Upper lobe of left lung (tissue), 6 donors: ENCODE results near the gene PCNX2. TPM values are rescaled to one million over a fixed set of nuclear protein-coding genes. Genes with fewer than 3 reads are reported as not detected.

Experiments used
- ATAC-seq, 2 donors: fragments of 200-7000 bp; cut with Tn5 transposase; one replicate each; pipeline ENCODE4 v1.9.1; 2022; ENCODE audit warnings: mild to moderate bottlenecking in 2 of 2, moderate library complexity in 2 of 2; ENCODE audit not compliant: low FRiP score in 2 of 2
- DNase-seq, 2 donors: peaks; one replicate each; pipeline ENCODE4 v3.0.0-alpha.2; 2019 to 2020
- H3K27ac ChIP-seq, 4 donors: fragments of 200-600 bp; sonication (generic); one replicate each; pipeline ENCODE4 v1.5.1; 2016 to 2019
- H3K27me3 ChIP-seq, 4 donors: fragments of 200-600 bp; sonication (generic); one replicate each; pipeline ENCODE4 v1.5.1; 2017 to 2019
- H3K36me3 ChIP-seq, 4 donors: fragments of 200-600 bp; sonication (generic); one replicate each; pipeline ENCODE4 v1.5.1; 2016 to 2019
- H3K4me1 ChIP-seq, 4 donors: fragments of 200-600 bp; sonication (generic); one replicate each; pipeline ENCODE4 v1.5.1; 2018 to 2019
- H3K4me3 ChIP-seq, 4 donors: fragments of 200-600 bp; sonication (generic); one replicate each; pipeline ENCODE4 v1.5.1; 2017 to 2019; ENCODE audit warnings: mild to moderate bottlenecking in 2 of 4, moderate library complexity in 1 of 4
- H3K9me3 ChIP-seq, 4 donors: fragments of 200-600 bp; sonication (generic); one replicate each; pipeline ENCODE4 v1.5.1; 2018 to 2019
- EP300 ChIP-seq, 4 donors: sonication (generic); formaldehyde crosslinking; IDR thresholded peaks; one replicate each; pipeline ENCODE4 v1.5.1; 2017; ENCODE audit warnings: antibody characterized with exemption in 4 of 4, control low read depth in 2 of 4
- POLR2A ChIP-seq, 4 donors: fragments of 450-650 bp; IDR thresholded peaks; one replicate each; pipeline ENCODE4 v1.5.1; 2016 to 2017; ENCODE audit warnings: antibody characterized with exemption in 4 of 4, mild to moderate bottlenecking in 2 of 4
- POLR2AphosphoS5 ChIP-seq, 2 donors: sonication (generic); formaldehyde crosslinking; IDR thresholded peaks; one replicate each; pipeline ENCODE4 v1.5.1; 2017; ENCODE audit warnings: antibody characterized with exemption in 2 of 2
- WGBS, 2 donors: methylation state at CpG; one replicate each; pipeline ENCODE4 v1.1.5; 2017 to 2018; 5-methylcytosine and 5-hydroxymethylcytosine counted together
- total RNA-seq, 6 donors: library from RNA; depleted of rRNA in 4 of 6; stranded (reverse); fragments of >200 nt in 4 of 6; gene quantifications; one replicate each; pipeline versions ENCODE4 v1.1.0 to v1.2.1, GENCODE V29; 2016 to 2021
- TF ChIP-seq, protein P1 (sequence below), 6 experiments: fragments of 450-650 bp in 4 of 6; fragments of 200-600 bp in 2 of 6; sonication (generic) in 2 of 6; IDR thresholded peaks; one replicate each; pipeline ENCODE4 v1.5.1; 2016 to 2019; ENCODE audit warnings: antibody characterized with exemption in 6 of 6
- donor health status: DM: no; HTN: no; CAD: no; lungs with moderate emphysema.
- donor health status: DM: no; HTN: yes; CAD: no; lungs with severe emphysema.

PCNX2 gene
- total RNA-seq, 6 donors from 2014 or later: 8.2 to 27.2 (median 14.5) TPM

DNA sequence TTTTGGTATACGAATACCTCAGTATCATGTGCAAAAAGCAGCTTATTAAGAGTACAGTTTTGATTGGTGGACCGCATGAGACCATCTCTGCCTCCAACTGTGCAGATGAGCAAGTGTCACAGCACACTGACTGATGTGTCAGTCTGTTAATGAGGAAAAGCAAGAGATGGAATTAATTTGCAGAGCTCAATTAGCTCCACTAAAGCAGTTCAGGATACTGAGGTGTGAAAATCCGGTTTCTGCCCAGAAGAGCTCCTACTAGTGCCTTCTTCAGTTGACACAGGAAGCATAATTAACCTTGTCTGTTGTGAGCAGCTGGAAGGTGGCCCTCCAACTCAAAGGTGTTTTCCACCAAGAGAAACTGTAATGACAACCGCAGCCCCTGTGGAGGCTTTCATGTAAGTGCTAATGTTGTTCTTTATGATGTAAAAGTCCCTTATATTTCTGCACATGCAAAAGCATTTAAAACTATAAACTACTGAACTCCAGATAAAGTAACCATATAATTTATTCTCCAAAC is 44.3 kb downstream of the PCNX2 start:
- no peak for ATAC-seq
- no peak for DNase-seq
- H3K4me3 ChIP-seq: no peak overlapping the region
- 89 to 90% methylated on average over 4 of the region's 4 CpGs for WGBS, 2 donors
- no peaks in the 10 kb centered on the region for H3K4me1 ChIP-seq
- H3K9me3 ChIP-seq: no peaks in the 10 kb centered on the region
- H3K27ac ChIP-seq: no peak overlapping the region
- H3K36me3 ChIP-seq: no peaks in the 10 kb centered on the region
- no peak for TF ChIP-seq POLR2AphosphoS5 (IDR thresholded peaks at IDR 0.05)
- TF ChIP-seq EP300 (IDR thresholded peaks at IDR 0.05): no peak
- TF ChIP-seq, protein P1, sequence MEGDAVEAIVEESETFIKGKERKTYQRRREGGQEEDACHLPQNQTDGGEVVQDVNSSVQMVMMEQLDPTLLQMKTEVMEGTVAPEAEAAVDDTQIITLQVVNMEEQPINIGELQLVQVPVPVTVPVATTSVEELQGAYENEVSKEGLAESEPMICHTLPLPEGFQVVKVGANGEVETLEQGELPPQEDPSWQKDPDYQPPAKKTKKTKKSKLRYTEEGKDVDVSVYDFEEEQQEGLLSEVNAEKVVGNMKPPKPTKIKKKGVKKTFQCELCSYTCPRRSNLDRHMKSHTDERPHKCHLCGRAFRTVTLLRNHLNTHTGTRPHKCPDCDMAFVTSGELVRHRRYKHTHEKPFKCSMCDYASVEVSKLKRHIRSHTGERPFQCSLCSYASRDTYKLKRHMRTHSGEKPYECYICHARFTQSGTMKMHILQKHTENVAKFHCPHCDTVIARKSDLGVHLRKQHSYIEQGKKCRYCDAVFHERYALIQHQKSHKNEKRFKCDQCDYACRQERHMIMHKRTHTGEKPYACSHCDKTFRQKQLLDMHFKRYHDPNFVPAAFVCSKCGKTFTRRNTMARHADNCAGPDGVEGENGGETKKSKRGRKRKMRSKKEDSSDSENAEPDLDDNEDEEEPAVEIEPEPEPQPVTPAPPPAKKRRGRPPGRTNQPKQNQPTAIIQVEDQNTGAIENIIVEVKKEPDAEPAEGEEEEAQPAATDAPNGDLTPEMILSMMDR (IDR thresholded peaks at IDR 0.05): no peak
- no peak for TF ChIP-seq POLR2A (IDR thresholded peaks at IDR 0.05)
- H3K27me3 ChIP-seq: no peaks in the 10 kb centered on the region

DNA sequence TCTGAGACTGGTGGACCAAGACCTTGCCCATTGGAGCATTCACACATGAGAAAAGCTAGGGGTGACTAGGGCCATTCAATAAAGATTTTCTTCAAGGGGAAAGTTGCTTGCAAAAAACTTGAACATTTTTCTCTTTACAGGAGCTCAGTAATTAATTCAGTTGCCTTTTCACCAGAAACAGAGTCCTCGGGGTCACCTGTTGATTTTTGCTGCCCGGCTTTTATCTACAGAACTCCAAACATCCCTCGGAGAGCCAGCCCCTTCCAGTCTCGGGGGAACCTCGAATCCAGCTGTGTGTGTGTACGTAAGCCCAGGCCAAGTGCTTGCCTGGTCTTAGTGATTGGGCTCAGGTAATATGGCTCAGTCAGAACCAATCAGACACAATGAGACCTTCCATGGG is 47.5 kb downstream of the PCNX2 start:
- DNase-seq: no peak
- Histone ChIP-seq H3K27ac (no peak overlapping the region), H3K9me3 (no peaks in the 10 kb centered on the region), H3K27me3 (no peaks in the 10 kb centered on the region), H3K4me3 (no peak overlapping the region), H3K4me1 (peaks cover 0 to 8% (median under 1%) of the 10 kb centered on the region in 4 donors), H3K36me3 (no peaks in the 10 kb centered on the region)
- ATAC-seq: no peak
- TF ChIP-seq, protein P1 (IDR thresholded peaks at IDR 0.05): no peak
- TF ChIP-seq POLR2AphosphoS5 (IDR thresholded peaks at IDR 0.05) (no peak), EP300 (IDR thresholded peaks at IDR 0.05) (no peak), POLR2A (IDR thresholded peaks at IDR 0.05) (no peak)
- 95% methylated on average over 5 to 6 of the region's 6 CpGs for WGBS, 2 donors

DNA sequence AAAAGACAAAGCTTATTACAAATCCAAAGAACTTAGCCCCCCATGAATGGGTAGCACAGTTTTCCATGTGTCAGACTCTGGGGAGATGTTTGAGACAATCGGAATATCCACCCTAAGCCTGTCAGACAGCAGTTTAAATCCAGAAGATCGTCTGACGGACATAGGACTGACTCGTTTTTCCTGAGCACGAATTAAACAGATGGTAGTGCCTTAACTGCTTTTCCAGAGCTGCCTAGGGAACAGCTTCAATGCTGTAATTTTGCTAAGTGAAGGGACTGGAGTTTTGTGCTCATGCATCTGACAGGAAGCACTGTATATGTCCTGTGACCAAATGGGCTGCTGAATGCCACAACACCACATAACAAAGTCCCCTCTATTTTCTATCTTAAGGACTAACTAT is 48.6 kb downstream of the PCNX2 start:
- no peak overlapping the region for H3K4me3 ChIP-seq
- peaks cover 0 to 14% (median 8%) of the 10 kb centered on the region in 4 donors for H3K4me1 ChIP-seq
- ATAC-seq (no peak), DNase-seq (no peak)
- no peak overlapping the region for H3K27ac ChIP-seq
- H3K27me3 ChIP-seq: no peaks in the 10 kb centered on the region
- no peaks in the 10 kb centered on the region for H3K9me3 ChIP-seq
- 87 to 91% methylated on average over 5 of the region's 5 CpGs for WGBS, 2 donors
- TF ChIP-seq POLR2A (IDR thresholded peaks at IDR 0.05): no peak
- TF ChIP-seq, protein P1 (IDR thresholded peaks at IDR 0.05): no peak
- no peak for TF ChIP-seq EP300 (IDR thresholded peaks at IDR 0.05)
- no peak for TF ChIP-seq POLR2AphosphoS5 (IDR thresholded peaks at IDR 0.05)
- H3K36me3 ChIP-seq: no peaks in the 10 kb centered on the region

DNA sequence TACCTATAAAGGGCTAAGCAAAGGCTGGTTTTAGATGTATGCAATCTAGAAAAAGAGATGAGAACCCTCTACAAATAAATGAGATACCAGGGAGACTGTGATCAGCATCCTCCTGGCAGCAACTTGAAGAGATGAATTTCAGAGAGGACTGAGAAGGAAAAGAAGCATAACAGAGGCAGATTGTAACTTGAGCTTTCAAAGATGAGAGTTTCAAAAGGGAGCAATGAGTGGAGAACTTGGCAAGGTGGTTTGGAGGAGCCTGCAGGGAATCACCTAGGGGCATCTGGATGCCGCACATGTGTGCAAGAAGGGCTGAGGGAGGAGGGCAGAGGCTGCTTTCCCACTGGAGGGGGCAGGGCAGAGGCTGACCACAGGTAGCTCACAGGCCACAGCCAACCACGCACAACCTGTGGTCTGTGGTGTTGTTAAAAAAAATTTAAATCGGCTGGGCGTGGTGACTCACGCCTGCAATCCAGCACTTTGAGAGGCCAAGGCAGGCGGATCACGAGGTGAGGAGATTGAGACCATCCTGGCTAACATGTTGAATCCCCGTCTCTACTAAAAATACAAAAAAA is 50.2 kb downstream of the PCNX2 start:
- no peak overlapping the region for H3K4me3 ChIP-seq
- no peaks in the 10 kb centered on the region for H3K36me3 ChIP-seq
- H3K9me3 ChIP-seq: no peaks in the 10 kb centered on the region
- H3K4me1 ChIP-seq: peaks cover 7 to 26% (median 16%) of the 10 kb centered on the region in 4 donors
- TF ChIP-seq POLR2A (IDR thresholded peaks at IDR 0.05) (no peak), POLR2AphosphoS5 (IDR thresholded peaks at IDR 0.05) (no peak), EP300 (IDR thresholded peaks at IDR 0.05) (no peak)
- TF ChIP-seq, protein P1 (IDR thresholded peaks at IDR 0.05): no peak
- 86 to 87% methylated on average over 8 of the region's 8 CpGs for WGBS, 2 donors
- no peak overlapping the region for H3K27ac ChIP-seq
- no peaks in the 10 kb centered on the region for H3K27me3 ChIP-seq
- ATAC-seq: no peak
- no peak for DNase-seq

DNA sequence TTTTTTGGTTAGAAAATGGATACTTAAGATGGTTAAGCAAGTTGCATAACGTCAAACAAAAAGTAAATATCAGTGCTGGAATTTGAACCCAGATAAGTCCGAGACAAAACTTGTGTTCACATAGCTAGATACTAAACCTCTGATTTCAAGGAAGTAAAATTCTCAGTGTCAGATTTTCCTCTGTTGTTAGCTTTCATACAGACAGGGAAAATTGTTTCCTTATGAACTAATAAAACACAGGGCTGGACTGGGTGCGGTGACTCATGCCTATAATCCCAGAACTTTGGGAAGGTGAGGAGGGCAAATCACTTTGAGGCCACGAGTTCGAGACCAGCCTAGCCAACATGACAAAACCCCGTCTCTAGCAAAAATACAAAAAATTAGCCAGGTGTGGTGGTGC is 51.3 kb downstream of the PCNX2 start:
- Histone ChIP-seq H3K27ac (no peak overlapping the region), H3K36me3 (no peaks in the 10 kb centered on the region), H3K4me3 (no peak overlapping the region), H3K27me3 (no peaks in the 10 kb centered on the region), H3K9me3 (no peaks in the 10 kb centered on the region), H3K4me1 (peaks cover 7 to 26% (median 16%) of the 10 kb centered on the region in 4 donors)
- ATAC-seq (no peak), DNase-seq (no peak)
- WGBS, 2 donors: 83 to 84% methylated on average over 6 of the region's 6 CpGs
- TF ChIP-seq POLR2AphosphoS5 (IDR thresholded peaks at IDR 0.05) (no peak), POLR2A (IDR thresholded peaks at IDR 0.05) (no peak), EP300 (IDR thresholded peaks at IDR 0.05) (no peak)
- TF ChIP-seq, protein P1 (IDR thresholded peaks at IDR 0.05): no peak
